ENCODE results near the gene EFR3B.
A peak's percentile ranks its signal among the peaks of the same experiment; 100 is the strongest.
"Not testable (repeated sequence)": the region's sequence is repeated elsewhere in the genome, so short reads cannot be mapped to it uniquely, and the experiment has no call there.

EFR3B gene, protein sequence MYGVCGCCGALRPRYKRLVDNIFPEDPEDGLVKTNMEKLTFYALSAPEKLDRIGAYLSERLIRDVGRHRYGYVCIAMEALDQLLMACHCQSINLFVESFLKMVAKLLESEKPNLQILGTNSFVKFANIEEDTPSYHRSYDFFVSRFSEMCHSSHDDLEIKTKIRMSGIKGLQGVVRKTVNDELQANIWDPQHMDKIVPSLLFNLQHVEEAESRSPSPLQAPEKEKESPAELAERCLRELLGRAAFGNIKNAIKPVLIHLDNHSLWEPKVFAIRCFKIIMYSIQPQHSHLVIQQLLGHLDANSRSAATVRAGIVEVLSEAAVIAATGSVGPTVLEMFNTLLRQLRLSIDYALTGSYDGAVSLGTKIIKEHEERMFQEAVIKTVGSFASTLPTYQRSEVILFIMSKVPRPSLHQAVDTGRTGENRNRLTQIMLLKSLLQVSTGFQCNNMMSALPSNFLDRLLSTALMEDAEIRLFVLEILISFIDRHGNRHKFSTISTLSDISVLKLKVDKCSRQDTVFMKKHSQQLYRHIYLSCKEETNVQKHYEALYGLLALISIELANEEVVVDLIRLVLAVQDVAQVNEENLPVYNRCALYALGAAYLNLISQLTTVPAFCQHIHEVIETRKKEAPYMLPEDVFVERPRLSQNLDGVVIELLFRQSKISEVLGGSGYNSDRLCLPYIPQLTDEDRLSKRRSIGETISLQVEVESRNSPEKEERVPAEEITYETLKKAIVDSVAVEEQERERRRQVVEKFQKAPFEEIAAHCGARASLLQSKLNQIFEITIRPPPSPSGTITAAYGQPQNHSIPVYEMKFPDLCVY

DNA sequence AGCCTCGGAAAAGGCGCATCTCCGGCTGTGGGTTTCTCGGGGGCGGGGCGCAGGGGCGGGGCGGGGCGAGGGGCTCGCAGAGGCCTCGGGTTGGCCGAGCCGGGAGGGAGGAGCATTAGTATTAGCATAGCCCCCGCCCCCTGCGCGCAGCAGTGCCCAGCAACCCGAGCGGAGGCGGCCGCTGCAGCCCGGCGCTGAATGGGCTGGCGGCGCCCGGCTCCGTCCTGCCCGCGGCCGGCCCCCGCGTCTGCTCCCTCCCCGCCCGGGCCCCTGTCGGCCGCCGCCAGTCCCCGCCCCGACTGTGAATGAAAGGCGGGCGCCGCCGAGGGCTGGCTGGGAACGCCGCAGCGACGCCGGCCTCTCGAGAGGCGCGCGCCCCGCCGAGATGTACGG lies at the start of gene EFR3B:
EFR3B (plus strand) TSS at position 149 of the 393 bp plus-strand sequence; CDS start at position 386, 237 bp downstream.
- DNase-seq = peak; percentile 94

DNA sequence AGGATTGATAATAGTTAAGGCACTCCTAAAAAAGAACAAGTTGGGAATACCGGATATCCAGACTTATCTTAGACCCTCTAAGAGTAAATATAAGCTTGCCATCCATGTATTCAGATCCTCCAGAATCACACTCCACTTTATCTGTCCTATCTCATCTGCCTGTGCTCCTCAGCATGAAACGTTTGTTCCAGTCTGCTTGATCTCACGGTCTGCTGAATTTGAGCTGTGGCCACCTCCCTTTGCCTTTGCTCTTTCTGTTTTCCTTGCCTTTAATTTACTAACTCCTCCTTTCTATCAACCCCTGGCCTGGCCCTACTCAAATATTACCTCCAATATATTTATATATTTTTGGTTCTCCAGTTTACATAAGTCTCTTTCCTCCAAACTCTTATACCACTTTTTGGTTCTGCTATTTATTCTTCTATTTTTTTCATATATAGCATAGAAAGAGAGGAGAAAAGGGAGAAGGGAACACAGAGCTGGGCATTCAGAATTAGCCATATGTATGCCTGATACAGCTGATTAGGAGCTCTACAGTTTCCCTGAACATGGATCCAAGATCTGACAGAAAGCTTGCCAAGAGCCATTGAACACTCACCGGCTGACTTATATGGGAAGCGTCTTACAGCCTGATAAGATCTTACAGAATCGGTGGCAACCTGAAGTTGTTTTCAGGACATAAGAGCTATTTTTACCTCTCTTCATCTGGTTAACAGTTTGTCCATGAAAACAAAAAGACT lies 48.3 kb upstream of the EFR3B start:
- no peak for DNase-seq

DNA sequence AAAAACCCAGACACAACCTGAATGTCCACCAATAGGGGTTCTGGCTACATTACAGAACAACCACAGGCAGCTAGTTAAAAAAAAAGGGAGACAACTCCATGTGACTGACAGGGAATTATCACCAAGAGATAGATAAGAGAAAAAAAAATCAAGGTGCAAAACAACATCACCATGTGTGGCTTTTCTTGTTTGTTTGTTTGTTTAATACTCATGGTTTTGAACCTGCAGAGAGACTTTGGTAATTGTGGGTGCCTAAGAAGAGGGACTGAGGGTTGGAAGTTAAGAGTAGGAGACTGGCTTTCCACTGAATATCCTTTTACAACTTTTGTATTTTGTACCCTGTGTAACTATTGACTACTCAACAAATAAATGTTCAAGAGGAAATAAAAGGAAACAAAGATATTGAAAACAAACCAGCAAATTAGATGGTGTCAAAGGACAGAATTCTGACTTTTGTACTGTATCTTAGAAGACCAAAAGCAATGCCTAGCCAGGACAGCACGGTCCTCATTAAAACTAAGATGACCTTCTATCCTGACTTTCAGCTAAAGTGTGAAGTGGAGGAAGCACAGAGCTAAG lies 47.6 kb upstream of the EFR3B start:
- no peak for DNase-seq

DNA sequence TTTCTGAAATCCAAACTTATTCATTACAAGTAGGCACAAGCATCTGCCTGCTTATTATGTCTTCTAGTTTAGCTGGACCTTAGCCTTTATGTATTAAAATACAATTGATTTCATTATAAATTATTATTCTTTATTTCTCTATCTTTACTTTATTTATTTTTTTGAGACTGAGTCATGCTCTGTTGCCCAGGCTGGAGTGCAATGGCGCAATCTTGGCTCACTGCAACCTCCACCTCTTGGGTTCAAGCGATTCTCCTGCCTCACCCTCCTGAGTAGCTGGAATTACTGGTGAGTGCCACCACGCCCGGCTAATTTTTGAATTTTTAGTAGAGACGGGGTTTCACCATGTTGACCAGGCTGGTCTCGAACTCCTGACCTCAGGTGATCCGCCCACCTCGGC lies 42.8 kb upstream of the EFR3B start:
- DNase-seq = not testable (repeated sequence)

DNA sequence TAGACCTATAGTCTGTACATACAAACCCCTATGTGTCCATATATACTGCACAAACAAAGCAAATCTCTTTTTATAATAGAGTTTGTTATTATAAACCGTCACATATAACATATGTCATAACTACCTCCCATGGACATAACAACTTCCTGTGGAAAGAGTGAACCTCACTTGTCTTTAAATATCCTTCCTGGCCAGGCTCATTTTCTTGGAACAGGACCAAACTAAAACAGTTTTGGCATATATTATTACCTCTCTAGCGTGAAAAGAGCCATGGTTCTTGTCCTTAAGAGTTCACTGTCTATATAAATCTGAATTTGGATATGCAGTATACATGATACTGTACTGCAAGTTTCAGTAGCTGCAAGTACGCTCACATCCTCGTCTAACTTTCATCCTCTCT lies 41.8 kb upstream of the EFR3B start:
- no peak for DNase-seq

DNA sequence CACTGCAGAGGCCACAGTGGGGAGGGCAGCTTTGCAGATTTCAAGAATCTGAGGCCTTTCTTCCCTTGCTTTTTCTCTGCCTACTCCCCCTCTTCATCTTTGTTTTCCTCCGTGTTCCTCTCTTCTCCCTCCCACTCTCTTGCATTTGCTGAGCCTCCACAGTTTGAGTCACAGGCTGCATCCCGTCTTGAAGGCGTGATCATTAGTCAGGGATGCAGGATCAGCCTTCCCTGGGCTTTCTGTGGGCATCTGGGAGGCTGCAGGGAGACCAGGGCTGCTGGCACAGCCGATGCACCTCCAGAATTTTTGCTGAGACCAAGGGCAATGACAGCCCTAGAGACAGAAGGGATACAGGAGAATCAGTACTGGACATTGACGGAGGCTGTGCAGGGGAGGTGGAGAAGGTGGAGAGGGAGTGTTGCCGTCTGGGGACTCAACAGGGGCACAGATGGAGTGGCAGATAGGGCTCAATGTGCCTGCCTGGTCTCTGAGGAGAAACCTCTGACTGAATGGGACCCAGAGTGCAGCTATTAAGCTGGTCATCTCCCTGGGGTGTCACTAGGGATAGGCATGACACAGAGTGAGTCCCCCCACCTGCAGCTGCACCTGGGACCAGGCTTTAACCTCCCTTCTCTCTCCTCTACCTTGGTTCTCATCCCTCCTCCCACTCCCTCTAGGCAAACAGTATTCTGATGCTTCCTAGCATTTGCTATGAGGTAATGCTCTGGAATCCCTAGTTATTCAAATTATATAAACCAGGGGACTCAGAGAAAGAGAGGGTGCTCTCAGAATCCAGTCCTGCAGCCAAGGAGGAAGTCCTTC lies 41.2 kb upstream of the EFR3B start:
- no peak for DNase-seq

DNA sequence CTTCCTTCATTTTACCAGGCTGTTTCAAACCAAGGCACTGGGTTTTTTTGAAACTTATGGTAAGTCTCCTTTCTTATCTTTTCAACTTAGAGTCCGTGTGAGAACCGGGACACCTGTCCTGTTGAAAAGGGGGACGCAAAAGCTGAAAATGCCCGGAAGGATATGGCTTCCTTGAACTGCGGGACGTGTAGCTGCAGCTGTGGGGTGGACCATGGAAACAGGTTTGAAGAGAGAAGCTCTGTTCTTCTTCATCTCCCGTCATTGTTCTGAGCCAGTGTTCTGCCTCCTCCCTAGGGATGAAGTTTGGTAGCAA lies 40.6 kb upstream of the EFR3B start:
- DNase-seq = no peak

DNA sequence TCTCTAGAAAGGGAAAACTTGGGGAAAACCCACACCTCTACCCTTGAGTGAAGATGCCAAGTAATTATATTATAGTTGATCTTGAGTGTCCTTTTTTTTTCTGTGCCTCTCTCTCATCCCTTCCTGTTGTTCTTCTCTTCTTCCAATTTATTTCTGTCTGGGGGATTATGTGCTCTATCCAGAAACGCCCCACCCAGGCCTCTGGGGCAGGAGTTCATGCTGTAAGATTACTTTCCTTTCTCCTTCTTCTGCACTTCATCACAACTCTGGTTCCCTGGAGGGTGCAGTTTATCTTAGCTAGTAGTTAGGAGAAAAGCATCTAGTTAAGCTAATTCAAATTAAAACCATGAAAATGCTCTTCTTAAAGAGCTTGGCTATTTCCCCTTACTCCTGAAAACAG lies 39.8 kb upstream of the EFR3B start:
- no peak for DNase-seq

DNA sequence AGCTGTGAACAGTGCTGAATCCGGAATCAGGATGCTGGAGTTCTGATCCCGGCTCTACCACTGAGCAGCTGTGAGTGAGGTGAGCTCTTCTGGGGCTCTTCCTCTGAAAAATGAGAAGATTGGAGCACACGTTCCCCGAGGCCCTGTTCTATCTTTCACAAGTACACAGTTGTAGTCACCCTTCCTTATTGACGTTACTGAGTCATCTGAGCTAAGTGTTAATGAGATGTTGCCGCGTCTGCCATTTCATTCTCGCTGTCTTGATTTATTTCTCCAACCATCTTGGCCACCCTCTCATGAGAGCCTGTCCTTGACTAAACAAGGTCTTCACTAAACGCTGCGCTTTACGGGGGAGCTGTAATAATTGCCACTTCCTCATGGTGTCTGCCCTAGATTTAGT lies 31.9 kb upstream of the EFR3B start:
- no peak for DNase-seq

DNA sequence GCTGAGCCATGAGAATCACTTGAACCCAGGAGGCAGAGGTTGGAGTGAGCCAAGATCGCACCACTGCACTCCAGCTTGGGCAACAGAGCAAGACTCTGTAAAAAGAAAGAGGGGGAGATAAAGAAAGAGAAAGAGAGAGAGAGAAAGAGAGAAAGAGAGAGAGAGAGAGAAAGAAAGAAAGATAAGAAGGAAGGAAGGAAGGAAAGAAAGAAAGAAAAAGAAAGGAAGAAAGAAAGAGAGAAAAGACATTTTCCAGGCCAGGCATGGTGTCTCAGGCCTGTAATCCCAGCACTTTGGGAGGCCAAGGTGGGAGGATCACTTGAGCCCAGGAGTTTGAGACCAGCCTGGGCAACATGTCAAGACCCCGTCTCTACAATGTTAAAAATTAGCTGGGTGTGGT lies 30.5 kb upstream of the EFR3B start:
- not testable (repeated sequence) for DNase-seq

DNA sequence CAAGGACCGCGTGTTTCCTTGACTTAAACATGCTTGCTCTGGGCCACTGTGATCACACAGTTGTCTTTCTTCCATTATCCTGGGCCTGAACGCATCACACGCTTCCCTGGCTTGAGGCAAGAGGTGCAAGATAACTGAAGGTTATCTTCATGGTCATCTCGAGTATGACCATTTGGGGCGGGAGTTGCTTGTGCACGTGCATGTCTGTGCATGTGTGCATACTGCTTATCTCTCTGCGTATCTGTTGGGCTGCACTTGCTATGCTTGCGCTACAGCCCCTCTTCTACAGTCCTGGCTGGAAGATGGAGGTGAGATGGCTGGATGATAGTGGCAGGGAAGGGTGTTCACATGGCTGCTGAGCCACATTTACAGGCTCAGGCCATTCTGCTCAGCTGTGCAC lies 27.2 kb upstream of the EFR3B start:
- DNase-seq = no peak

DNA sequence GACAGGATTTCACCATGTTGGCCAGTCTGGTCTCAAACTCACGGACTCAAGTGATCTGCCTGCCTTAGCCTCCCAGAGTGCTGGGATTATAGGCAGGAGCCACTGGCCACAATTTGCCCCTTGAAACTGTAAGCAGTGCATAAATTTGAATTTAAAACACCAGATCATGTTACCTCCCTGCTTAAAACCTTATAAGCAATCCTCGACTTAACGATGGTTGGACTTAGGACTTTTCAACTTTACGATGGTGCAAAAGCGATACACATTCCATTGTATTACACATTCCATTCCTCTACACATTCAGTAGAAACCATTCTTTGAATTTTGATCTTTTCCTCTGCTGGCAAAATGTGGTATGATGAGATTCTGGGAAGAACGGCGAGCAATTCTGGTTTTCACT lies 23.2 kb upstream of the EFR3B start:
- DNase-seq = no peak

DNA sequence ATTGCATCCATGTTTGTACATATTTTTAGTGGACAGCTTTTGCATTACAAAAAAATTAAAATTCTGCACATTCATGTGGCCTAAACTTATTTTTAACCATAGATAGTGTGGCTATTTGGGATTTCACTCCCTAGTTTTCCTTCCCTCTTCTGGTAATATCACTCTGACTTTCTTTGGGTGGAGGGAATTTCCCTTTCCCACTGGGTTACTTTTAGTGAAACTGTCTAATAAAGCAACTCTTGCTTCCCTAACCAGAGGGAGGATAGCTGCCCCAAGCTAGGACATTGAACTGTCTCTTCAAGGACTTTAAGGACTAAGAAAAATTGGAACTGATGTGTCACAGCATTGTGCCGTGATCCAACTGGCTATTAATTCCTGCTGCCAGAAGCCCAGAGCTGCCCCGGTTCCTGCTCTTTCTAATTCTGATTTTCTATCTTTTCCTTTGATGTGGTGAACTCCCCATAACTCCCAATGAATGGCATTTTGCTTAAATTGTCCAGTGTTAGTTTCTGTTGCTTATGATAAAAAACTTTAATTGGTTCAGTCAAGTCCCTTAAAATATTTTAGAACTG lies 20.0 kb upstream of the EFR3B start:
- no peak for DNase-seq

DNA sequence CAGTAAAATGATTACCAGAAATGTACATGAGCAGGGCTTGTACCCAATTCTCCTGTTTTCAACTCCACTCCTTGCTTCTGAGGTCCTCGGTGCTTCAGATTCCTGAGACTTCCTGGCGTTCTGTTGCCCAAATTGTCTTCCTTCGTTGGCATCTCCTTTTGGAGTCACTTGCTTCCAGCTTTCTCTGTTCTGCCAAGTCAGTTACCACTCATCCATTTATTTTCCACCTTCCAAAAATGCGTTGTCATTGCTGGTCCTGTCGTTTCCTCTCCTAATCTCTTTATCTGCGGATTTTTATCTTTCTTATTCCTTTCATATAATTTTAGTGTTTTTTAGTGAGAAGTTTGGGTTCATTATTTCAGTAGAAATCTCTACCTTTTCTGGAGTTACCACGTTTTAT lies 18.5 kb upstream of the EFR3B start:
- no peak for DNase-seq

DNA sequence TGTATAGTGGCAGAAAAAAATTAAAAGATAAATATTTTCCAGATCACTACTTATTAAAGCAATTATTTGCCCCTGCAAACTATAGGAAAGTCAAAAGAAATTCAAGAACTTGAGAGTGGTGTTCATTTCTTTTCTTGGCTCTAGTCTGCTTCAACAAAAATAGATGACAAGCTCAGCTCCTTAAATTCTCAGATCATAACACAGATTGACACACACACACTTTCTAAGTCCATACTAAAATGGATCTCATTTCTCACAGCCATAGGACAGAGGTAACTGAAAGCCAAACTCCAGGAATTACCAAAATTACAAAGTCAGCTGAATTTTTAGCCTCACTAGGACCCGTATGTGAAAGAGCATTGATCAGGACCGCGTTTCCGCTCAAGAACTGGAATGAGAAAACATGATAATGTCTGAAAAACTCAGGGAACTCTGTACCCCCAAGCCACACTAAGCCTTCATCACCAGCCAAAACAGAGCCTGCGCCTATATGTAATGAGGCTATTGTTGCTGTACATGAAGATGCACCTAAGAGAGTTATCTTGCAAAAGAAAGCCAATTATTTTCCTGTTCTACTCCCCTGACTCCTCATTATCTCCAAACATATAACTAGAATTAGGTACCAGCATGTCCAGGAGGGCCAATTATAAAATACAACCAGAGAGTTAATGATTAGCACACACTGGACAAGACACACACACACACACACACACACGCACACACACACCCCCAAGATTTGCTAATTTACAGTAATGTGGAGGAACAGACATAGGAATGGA lies 16.5 kb upstream of the EFR3B start:
- DNase-seq = no peak

DNA sequence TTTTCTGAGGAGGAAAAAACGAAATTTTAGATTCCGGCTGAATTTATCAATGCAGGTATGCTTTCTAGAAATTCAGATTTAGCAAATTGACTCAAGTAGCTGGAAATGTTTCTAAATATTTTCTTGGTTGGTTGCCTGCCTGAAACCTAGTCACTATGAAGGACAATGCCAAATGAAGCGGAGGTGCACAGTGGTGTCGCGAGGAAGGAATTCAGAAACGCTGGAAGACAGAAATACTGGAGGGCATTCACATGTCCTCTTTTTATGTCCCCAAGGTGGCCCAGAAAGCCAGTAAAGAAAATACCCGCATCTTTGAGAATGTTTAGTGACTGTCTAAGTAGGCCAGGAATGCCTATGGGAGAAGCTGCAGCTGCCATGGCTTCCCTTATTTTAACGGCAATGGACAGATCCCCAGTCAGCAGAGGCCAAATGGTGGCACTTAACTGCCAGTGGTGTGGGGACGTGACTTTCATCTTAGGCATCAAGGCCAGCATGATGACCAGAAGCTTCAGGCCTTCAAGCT lies 15.8 kb upstream of the EFR3B start:
- DNase-seq = no peak

DNA sequence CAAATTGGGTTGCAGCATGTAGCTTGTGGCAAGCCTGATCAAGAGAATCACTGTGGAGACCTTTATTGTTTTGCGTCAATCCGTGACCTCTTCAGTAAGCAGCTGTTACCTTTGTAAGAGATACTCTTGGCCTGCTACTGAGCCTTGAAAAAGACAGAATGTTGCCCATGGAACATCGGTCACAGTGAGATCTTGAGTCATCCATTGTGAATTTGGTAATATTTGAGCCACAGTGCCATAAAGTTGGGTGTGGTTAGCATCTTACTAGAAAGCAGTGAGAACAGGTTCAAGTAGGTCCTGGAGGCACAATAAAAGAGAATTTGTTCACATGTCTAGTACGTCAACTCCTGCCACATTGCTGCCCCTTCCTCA lies 12.7 kb upstream of the EFR3B start:
- DNase-seq = no peak

DNA sequence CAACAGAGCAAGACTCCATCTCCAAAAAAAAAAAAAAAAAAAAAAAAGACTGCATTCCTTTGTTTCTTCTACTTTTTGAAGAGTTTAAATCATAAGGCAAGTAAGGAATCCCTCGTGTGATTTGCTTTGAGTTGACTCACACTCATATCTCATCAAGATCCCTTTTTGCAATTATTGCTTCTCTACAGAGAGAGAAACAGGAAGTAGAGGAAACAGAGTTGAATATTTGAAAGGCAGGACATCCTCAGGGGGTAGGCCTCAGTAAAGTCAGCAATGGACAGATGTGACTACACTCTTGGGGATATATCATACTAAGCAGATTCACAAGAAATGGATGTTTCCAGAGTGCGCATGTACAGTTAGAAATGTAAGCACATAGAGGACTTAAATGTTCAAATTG lies 11.2 kb upstream of the EFR3B start:
- DNase-seq = no peak

DNA sequence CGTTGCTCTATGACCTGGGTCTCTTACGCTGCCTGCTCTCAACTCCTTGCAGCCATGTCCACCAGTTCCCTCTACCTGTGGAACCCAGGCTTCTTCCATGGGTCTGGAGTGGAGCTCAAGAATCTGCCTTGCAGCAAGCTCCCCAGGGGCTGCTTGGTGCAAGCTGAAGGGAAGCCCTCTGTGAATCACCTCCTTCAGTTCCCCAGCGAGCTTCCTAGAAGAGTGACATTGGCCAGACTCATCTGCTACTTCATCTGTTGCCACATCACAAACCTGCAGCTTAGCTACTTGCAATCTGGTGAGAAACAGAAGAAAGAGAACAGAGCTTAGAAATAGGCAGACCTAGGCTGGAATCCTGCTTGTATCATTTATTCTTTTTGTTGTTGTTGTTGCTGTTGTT lies 9.8 kb upstream of the EFR3B start:
- no peak for DNase-seq

DNA sequence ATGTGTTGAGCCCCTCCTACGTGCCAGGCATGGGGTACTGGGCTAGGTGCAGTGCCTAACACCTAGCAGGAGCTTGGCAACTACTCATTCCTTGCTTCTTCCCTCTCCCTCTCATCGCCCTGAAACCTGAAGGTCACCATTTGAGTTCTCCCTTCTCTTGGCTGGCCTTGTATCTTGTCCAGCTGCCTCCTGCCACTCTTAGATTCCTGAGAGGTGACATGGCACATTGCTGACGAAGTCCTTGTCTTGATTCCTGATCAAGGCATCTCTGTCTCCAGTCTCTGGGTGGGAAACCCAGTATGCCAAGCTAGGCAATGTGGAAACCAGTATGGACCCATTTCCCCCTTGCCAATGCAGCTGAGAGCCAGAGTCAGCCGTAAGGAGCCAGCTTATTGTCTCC lies 9.0 kb upstream of the EFR3B start:
- DNase-seq = no peak

DNA sequence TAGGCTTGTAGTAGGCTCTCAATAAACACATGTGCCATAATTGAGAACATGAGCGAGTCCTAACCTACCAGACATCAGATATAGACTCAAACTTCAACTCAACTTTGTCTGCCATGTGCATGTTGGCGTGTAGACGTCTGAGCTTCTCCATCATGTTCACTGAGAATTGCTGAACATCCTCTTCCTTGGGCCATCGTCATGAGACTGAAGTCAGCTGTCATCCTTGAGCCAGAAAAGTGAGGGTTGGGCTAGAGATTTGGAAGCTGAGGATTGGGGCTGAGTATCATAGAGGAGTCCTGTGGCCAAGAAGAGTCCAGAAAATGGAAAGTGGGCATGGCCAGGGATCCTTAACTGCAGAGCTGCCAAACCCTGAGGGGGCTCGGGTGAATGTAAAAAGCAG lies 7.8 kb upstream of the EFR3B start:
- no peak for DNase-seq

Data from NCI-H1436 (cell line).